Keratinocyte (primary cell): ENCODE data around the gene PARP4. TPM values are rescaled to one million over a fixed set of nuclear protein-coding genes. Genes with fewer than 3 reads are reported as not detected.
"Not testable (repeated sequence)": the region's sequence is repeated elsewhere in the genome, so short reads cannot be mapped to it uniquely, and the experiment has no call there.

ENCODE experiments used
- DNase-seq: peaks from one replicate; pipeline ENCODE4 v3.0.0-alpha.2; 2011; ENCODE audit warnings: low read depth, missing footprints, low spot score
- FAIRE-seq: peaks from 2 replicates; lab custom pipeline; 2011; peaks lifted over from hg19 to GRCh38; lab: Jason Lieb, UNC
- H2AFZ ChIP-seq: 2 replicates; pipeline ENCODE4 v1.6.0; 2012; ENCODE audit warnings: low read length, control low read depth, inconsistent platforms; ENCODE audit not compliant: control insufficient read depth
- H3K27ac ChIP-seq: 2 replicates; pipeline ENCODE4 v1.5.1; 2011; ENCODE audit warnings: low read length; ENCODE audit not compliant: control insufficient read depth, insufficient read depth
- H3K27me3 ChIP-seq: 3 replicates; pipeline ENCODE4 v1.6.0; 2011; ENCODE audit warnings: low read length; ENCODE audit not compliant: control insufficient read depth, insufficient read depth; ENCODE audit errors: extremely low read depth
- H3K36me3 ChIP-seq, 2 experiments: 2 replicates in 1 of 2; 3 replicates in 1 of 2; pipeline ENCODE4 v1.5.1; 2011; ENCODE audit warnings: low read length in 2 of 2, mild to moderate bottlenecking in 1 of 2; ENCODE audit not compliant: control insufficient read depth in 2 of 2, insufficient read depth in 2 of 2; ENCODE audit errors: extremely low read depth in 1 of 2
- H3K4me1 ChIP-seq: 3 replicates; pipeline ENCODE4 v1.5.1; 2011; ENCODE audit warnings: low read length; ENCODE audit not compliant: control insufficient read depth, insufficient read depth; ENCODE audit errors: extremely low read depth
- H3K4me2 ChIP-seq: 3 replicates; pipeline ENCODE4 v1.6.0; 2011; ENCODE audit warnings: low read depth, low read length; ENCODE audit not compliant: control insufficient read depth, insufficient read depth; ENCODE audit errors: extremely low read depth
- H3K4me3 ChIP-seq, 3 experiments: fragments of 200-600 bp in 1 of 3; sonication (generic) in 1 of 3; 2 replicates in 2 of 3; 3 replicates in 1 of 3; pipeline ENCODE4 v1.5.1; 2011 to 2016; ENCODE audit warnings: low read length in 3 of 3, mild to moderate bottlenecking in 3 of 3, control low read depth in 2 of 3, inconsistent platforms in 1 of 3, low read depth in 1 of 3, mixed read lengths in 1 of 3, mixed run types in 1 of 3, moderate library complexity in 1 of 3; ENCODE audit not compliant: control insufficient read depth in 2 of 3, insufficient read depth in 2 of 3; ENCODE audit errors: extremely low read depth in 1 of 3
- H3K79me2 ChIP-seq: 2 replicates; pipeline ENCODE4 v1.6.0; 2012; ENCODE audit warnings: low read length; ENCODE audit not compliant: control insufficient read depth, insufficient read depth
- H3K9ac ChIP-seq: 3 replicates; pipeline ENCODE4 v1.6.0; 2011; ENCODE audit warnings: low read length; ENCODE audit not compliant: control insufficient read depth, insufficient read depth; ENCODE audit errors: extremely low read depth
- H3K9me1 ChIP-seq: 3 replicates; pipeline ENCODE4 v1.6.0; 2011; ENCODE audit warnings: low read length; ENCODE audit not compliant: control insufficient read depth, insufficient read depth; ENCODE audit errors: extremely low read depth
- H3K9me3 ChIP-seq: 2 replicates; pipeline ENCODE4 v1.5.1; 2012; ENCODE audit warnings: low read depth, low read length; ENCODE audit not compliant: control insufficient read depth
- H4K20me1 ChIP-seq: 3 replicates; pipeline ENCODE4 v1.6.0; 2011; ENCODE audit warnings: low read length; ENCODE audit not compliant: control insufficient read depth, insufficient read depth; ENCODE audit errors: extremely low read depth
- CTCF ChIP-seq, 3 experiments: IDR thresholded peaks in 1 of 3; conservative IDR thresholded peaks in 1 of 3; optimal IDR thresholded peaks in 1 of 3; 2 replicates in 2 of 3; 3 replicates in 1 of 3; pipeline versions ENCODE3 to v1.5.1; 2011; ENCODE audit warnings: low read length in 3 of 3, mild to moderate bottlenecking in 3 of 3, moderate library complexity in 2 of 3, control low read depth in 1 of 3, inconsistent platforms in 1 of 3; ENCODE audit not compliant: insufficient read depth in 2 of 3; ENCODE audit errors: extremely low read depth in 1 of 3
- EZH2 ChIP-seq: IDR thresholded peaks from one replicate; pipeline ENCODE4 v1.6.1; 2012; ENCODE audit warnings: inconsistent platforms, mild to moderate bottlenecking, low read length, moderate library complexity
- dilution Hi-C: fragments of 300-500 bp; cut with MboI; formaldehyde crosslinking; loops from one replicate; pipeline ENCODE4 v1.7.0; 2020; ENCODE audit warnings: low sequenced_read_pairs; ENCODE audit not compliant: extremely low pct_ligation_motif_present
- polyA minus RNA-seq, 3 experiments: library from RNA; depleted of rRNA, polyadenylated mRNA; stranded (reverse); fragments of >200 nt; gene quantifications; 1 replicate in 1 of 3; 2 replicates in 1 of 3; 3 replicates in 1 of 3; pipeline ENCODE4 v1.2.3, GENCODE V29; 2011
- polyA plus RNA-seq, 5 experiments: library from polyadenylated mRNA; depleted of rRNA in 3 of 5; stranded (reverse) in 3 of 5; stranded (forward) in 1 of 5; unstranded in 1 of 5; fragments of >200 nt; gene quantifications; 1 replicate in 1 of 5; 2 replicates in 3 of 5; 3 replicates in 1 of 5; pipeline versions ENCODE4 v1.2.1 to v1.2.3, GENCODE V29; 2011 to 2012; ENCODE audit warnings: missing spikeins in 2 of 5, low read depth in 1 of 5, low replicate concordance in 1 of 5

Gene PARP4
- 28.3 to 58.4 TPM (median 44.0 TPM) in 3 replicates for polyA plus RNA-seq
- 8.2 TPM for polyA plus RNA-seq (2011; ENCODE audit: low read depth)
- polyA plus RNA-seq (2011; cell fraction: cytosol; rRNA removed), result 21.8 and 36.9 TPM in 2 replicates
- polyA plus RNA-seq (2011; cell fraction: nucleus; rRNA removed), result 61.4 and 68.4 TPM in 2 replicates
- 6.4 and 37.9 TPM in 2 replicates for polyA plus RNA-seq (2012; ENCODE audit: low replicate concordance)
- polyA minus RNA-seq, result 27.4 to 76.3 TPM (median 54.7 TPM) in 3 replicates
- polyA minus RNA-seq (2011; cell fraction: cytosol; rRNA and poly(A)+ RNA removed), result 27.2 TPM
- polyA minus RNA-seq (2011; cell fraction: nucleus; rRNA and poly(A)+ RNA removed), result 56.9 and 84.5 TPM in 2 replicates

- H2AFZ ChIP-seq, result peak within 1 kb of the TSS; percentile 78
- no peak for DNase-seq
- peaks cover 0 to 2% of the 10 kb centered on the region in 2 experiments for H3K36me3 ChIP-seq
- H3K9ac ChIP-seq, result peak within 1 kb of the TSS; percentile 92
- H3K4me2 ChIP-seq, result peak within 1 kb of the TSS; percentile 91
- no peak for TF ChIP-seq EZH2
- peak in 1 of 3 experiments; percentile 2 for TF ChIP-seq CTCF (optimal IDR thresholded peaks at IDR 0.05 in 1 of 3, IDR thresholded peaks at IDR 0.05 in 1 of 3, conservative IDR thresholded peaks at IDR 0.05 in 1 of 3; ENCODE audit: extremely low read depth in 1 of 3, insufficient read depth in 2 of 3, low read length in 3 of 3)
- FAIRE-seq, result peak; percentile 81
- no peaks in the 10 kb centered on the region for H3K9me1 ChIP-seq
- dilution Hi-C loops, result no loop called here
- peak within 1 kb of the TSS; percentile 68 to 83 (median 80) for H3K4me3 ChIP-seq
- H3K27ac ChIP-seq, result peak within 1 kb of the TSS; percentile 93
- H3K79me2 ChIP-seq, result peaks cover 37% of the 10 kb centered on the region
- no peaks in the 10 kb centered on the region for H3K9me3 ChIP-seq
- H4K20me1 ChIP-seq, result no peaks in the 10 kb centered on the region
- H3K4me1 ChIP-seq, result peaks cover 16% of the 10 kb centered on the region
- no peaks in the 10 kb centered on the region for H3K27me3 ChIP-seq
Measured at GRCh38 chr13:24512197-24512907, at the start of gene PARP4. PARP4 (minus strand) TSS chr13:24512778; CDS start chr13:24503776, 9,002 bp downstream.

DNA sequence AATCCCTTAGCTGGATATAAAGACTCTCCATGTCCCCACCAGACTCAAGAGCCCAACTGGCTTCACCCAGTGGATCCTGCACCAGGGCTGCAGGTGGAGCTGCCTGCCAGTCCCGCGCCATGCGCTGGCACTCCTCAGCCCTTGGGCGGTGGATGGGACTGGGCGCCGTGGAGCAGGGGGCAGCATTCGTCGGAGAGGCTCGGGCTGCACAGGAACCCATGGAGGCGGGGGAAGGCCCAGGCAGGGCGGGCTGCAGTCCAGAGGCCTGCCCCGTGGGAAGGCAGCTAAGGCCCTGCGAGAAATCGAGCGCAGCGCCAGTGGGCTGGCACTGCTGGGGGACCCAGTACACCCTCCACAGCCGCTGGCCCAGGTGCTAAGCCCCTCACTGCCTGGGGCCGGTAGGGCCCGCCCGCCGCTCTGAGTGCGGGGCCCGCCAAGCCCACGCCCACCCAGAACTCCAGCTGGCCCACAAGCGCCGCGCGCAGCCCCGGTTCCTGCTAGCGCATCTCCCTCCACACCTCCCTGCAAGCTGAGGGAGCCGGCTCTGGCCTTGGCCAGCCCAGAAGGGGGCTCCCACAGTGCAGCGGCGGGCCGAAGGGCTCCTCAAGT is 48.1 kb upstream of the PARP4 start:
- H2AFZ ChIP-seq, H3K4me1 ChIP-seq, H3K79me2 ChIP-seq, H4K20me1 ChIP-seq, dilution Hi-C loops, H3K4me3 ChIP-seq, H3K27me3 ChIP-seq, H3K9me1 ChIP-seq, H3K4me2 ChIP-seq, FAIRE-seq, H3K36me3 ChIP-seq, H3K9ac ChIP-seq, H3K27ac ChIP-seq, H3K9me3 ChIP-seq, DNase-seq: not testable (repeated sequence)

DNA sequence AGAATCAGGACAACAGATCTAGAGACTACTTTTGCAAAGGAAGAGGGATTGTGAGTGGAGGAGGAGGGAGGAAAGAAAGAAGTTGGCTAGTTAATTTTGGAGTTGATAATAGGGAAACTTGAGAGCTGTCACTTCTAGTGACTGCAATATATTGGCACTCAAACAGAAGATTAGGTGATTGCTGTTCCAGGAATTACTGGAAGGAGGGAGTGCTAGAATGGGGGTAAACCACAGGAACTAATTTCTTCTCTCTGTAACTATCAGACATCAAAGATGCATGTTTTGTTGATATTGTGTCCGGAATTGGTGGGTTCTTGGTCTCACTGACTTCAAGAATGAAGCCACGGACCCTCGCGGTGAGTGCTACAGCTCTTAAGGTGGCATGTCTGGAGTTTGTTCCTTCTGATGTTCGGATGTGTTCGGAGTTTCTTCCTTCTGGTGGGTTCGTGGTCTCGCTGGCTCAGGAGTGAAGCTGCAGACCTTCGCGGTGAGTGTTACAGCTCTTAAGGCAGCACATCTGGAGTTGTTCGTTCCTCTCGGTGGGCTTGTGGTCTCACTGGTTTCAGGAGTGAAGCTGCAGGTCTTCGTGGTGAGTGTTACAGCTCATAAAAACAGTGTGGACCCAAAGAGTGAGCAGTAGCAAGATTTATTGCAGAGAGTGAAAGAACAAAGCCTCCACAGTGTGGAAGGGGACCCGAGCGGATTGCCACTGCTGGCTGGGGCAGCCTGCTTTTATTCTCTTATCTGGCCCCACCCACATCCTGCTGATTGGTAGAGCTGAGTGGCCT is 47.0 kb upstream of the PARP4 start:
- H3K9me1 ChIP-seq, H3K9me3 ChIP-seq, H3K4me2 ChIP-seq, H3K36me3 ChIP-seq, H3K4me1 ChIP-seq, H3K27me3 ChIP-seq, H3K4me3 ChIP-seq, H3K79me2 ChIP-seq, dilution Hi-C loops, FAIRE-seq, H3K9ac ChIP-seq, H2AFZ ChIP-seq, DNase-seq, H4K20me1 ChIP-seq, H3K27ac ChIP-seq: not testable (repeated sequence)
